Measurements from ENCODE around the gene LRRC2. TPM values are rescaled to one million over a fixed set of nuclear protein-coding genes. Genes with fewer than 3 reads are reported as not detected.

Gene LRRC2
- total and polyA plus RNA-seq, 2 donors (not counting 3 experiments of a cell fraction or from before 2014, with no cell fraction given) = 0.14 to 0.73 TPM

GRCh38 chr3:46579756-46580286, 13.7 kb upstream of the LRRC2 start:
- POLR2A ChIA-PET = no interaction called here
- intact Hi-C loops (cut with micrococcal nuclease) = no loop called here

More at GRCh38 chr3:46579756-46580286, 13.7 kb upstream of the LRRC2 start:
- FAIRE-seq (no peak), DNase-seq (ENCODE audit: low read depth, low spot score) (no peak)
- H3K9me3 ChIP-seq (replicated peaks; ENCODE audit: control insufficient read depth, insufficient read depth, low read length) = no peaks in the 10 kb centered on the region
- H3K27me3 ChIP-seq (ENCODE audit: control insufficient read depth in 2 of 2, insufficient read depth in 2 of 2, low read length in 2 of 2) = no peaks in the 10 kb centered on the region
- no peaks in the 10 kb centered on the region for H3K36me3 ChIP-seq (ENCODE audit: control insufficient read depth in 2 of 2, extremely low read depth in 1 of 2, insufficient read depth in 2 of 2, low read length in 2 of 2)
- dilution Hi-C loops (cut with MboI; ENCODE audit: extremely low pct_ligation_motif_present, low sequenced_read_pairs) = no loop called here
- H3K79me2 ChIP-seq (ENCODE audit: control insufficient read depth, insufficient read depth, low read length) = no peaks in the 10 kb centered on the region
- H3K4me2 ChIP-seq (ENCODE audit: insufficient read depth, low read length) = no peak overlapping the region
- CTCF ChIA-PET = no interaction called here
- TF ChIP-seq EZH2 (IDR thresholded peaks at IDR 0.05; ENCODE audit: borderline replicate concordance, low read depth, low read length, severe bottlenecking) (no peak), JUN (IDR thresholded peaks at IDR 0.05; ENCODE audit: borderline replicate concordance, insufficient read depth, insufficient read length, low read depth) (no peak), FOS (IDR thresholded peaks at IDR 0.05; ENCODE audit: borderline replicate concordance, insufficient read depth, low read length) (no peak), POLR2AphosphoS5 (IDR thresholded peaks at IDR 0.05; ENCODE audit: insufficient read depth, low read depth, low read length) (no peak), POLR2A (IDR thresholded peaks at IDR 0.05; ENCODE audit: low read depth, low read length) (no peak), MYC (IDR thresholded peaks at IDR 0.05; ENCODE audit: low read depth, low read length) (no peak), GATA2 (IDR thresholded peaks at IDR 0.05; ENCODE audit: insufficient read depth, insufficient read length, low read depth, low read length) (no peak), MAX (IDR thresholded peaks at IDR 0.05; ENCODE audit: insufficient read depth, insufficient read length) (no peak)
- TF ChIP-seq, protein P1, sequence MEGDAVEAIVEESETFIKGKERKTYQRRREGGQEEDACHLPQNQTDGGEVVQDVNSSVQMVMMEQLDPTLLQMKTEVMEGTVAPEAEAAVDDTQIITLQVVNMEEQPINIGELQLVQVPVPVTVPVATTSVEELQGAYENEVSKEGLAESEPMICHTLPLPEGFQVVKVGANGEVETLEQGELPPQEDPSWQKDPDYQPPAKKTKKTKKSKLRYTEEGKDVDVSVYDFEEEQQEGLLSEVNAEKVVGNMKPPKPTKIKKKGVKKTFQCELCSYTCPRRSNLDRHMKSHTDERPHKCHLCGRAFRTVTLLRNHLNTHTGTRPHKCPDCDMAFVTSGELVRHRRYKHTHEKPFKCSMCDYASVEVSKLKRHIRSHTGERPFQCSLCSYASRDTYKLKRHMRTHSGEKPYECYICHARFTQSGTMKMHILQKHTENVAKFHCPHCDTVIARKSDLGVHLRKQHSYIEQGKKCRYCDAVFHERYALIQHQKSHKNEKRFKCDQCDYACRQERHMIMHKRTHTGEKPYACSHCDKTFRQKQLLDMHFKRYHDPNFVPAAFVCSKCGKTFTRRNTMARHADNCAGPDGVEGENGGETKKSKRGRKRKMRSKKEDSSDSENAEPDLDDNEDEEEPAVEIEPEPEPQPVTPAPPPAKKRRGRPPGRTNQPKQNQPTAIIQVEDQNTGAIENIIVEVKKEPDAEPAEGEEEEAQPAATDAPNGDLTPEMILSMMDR (IDR thresholded peaks at IDR 0.05; ENCODE audit: extremely low read depth in 1 of 2, insufficient read depth in 1 of 2, low read depth in 1 of 2, low read length in 2 of 2) = no peak
- no peak overlapping the region for H3K4me3 ChIP-seq (replicated peaks in 1 of 3; ENCODE audit: insufficient read depth in 1 of 3, low read depth in 1 of 3, low read length in 3 of 3)
- H3K4me1 ChIP-seq (ENCODE audit: control insufficient read depth, extremely low read depth, insufficient read depth, low read length) = no peaks in the 10 kb centered on the region
- H2AFZ ChIP-seq (ENCODE audit: low read depth, low read length) = no peak overlapping the region
- no peaks in the 10 kb centered on the region for H4K20me1 ChIP-seq (replicated peaks; ENCODE audit: control insufficient read depth, extremely low read depth, insufficient read depth, low read length)
- no peak overlapping the region for H3K27ac ChIP-seq (ENCODE audit: insufficient read depth, low read depth, low read length)
- no peaks in the 10 kb centered on the region for H3K9me1 ChIP-seq (replicated peaks; ENCODE audit: control insufficient read depth, extremely low read depth, insufficient read depth, low read length)
- no peak overlapping the region for H3K9ac ChIP-seq (replicated peaks; ENCODE audit: extremely low read depth, insufficient read depth, low read length)
- no TSS peak for BruUV-seq (replicated peaks)
